Pancreas (tissue), 10 donors: ENCODE data around the gene C12orf60. TPM values are rescaled to one million over a fixed set of nuclear protein-coding genes. Genes with fewer than 3 reads are reported as not detected.
A peak's percentile ranks its signal among the peaks of the same experiment; 100 is the strongest.

ENCODE experiments used
- ATAC-seq, 4 donors: fragments of 200-7000 bp; cut with Tn5 transposase; one replicate each; pipeline versions ENCODE4 v1.8.0 to v1.9.1; 2020; ENCODE audit warnings: mild to moderate bottlenecking in 4 of 4, moderate library complexity in 4 of 4
- DNase-seq, 6 donors: peaks; one replicate each; pipeline ENCODE4 v3.0.0-alpha.2; 2020
- FAIRE-seq: peaks from 2 replicates; lab custom pipeline; 2012; peaks lifted over from hg19 to GRCh38; lab: Jason Lieb, UNC
- H3K27ac ChIP-seq, 4 donors: fragments of 200-600 bp; sonication (generic); 1 replicate in 3 of 4; 2 replicates in 1 of 4; pipeline versions ENCODE4 v1.5.0 to v1.8.0; 2020
- H3K27me3 ChIP-seq, 4 donors: fragments of 200-600 bp; one replicate each; pipeline ENCODE4 v1.8.0; 2021
- H3K36me3 ChIP-seq, 3 donors: fragments of 200-600 bp; sonication (generic) in 1 of 3; one replicate each; pipeline versions ENCODE4 v1.5.0 to v1.8.0; 2020 to 2021
- H3K4me1 ChIP-seq, 3 donors: fragments of 200-600 bp; one replicate each; pipeline ENCODE4 v1.8.0; 2021
- H3K4me3 ChIP-seq, 4 donors: fragments of 200-600 bp; sonication (generic) in 2 of 4; one replicate each; pipeline versions ENCODE4 v1.5.0 to v1.8.0; 2020 to 2021
- H3K9me3 ChIP-seq, 4 donors: fragments of 200-600 bp; one replicate each; pipeline ENCODE4 v1.8.0; 2021
- CTCF ChIP-seq, 4 donors: fragments of 200-600 bp; sonication (generic) in 3 of 4; IDR thresholded peaks; one replicate each; pipeline versions ENCODE4 v1.5.0 to v1.8.0; 2021; ENCODE audit warnings: antibody characterized with exemption in 4 of 4
- WGBS, 2 donors: extraction: QIAGEN DNeasy Blood & Tissue Kit; methylation state at CpG; one replicate each; pipeline ENCODE4 v1.1.7; 2013; 5-methylcytosine and 5-hydroxymethylcytosine counted together
- intact Hi-C, 3 donors: fragments of 100-400 bp; cut with DNase I; formaldehyde crosslinking; loops; one replicate each; pipeline versions ENCODE4 v1.11.1 to v1.14.2; 2022
- polyA plus RNA-seq, 2 donors: library from polyadenylated mRNA; stranded (reverse); fragments of 200-250 nt; gene quantifications; one replicate each; pipeline ENCODE4 v1.2.3, GENCODE V29; 2013
- total RNA-seq, 6 donors: library from RNA; stranded (reverse); fragmentation: NEBNext Ultra II Directional in 4 of 6; extraction: Animal tissue kit (Norgen Biotek cat#: 25700) in 4 of 6; gene quantifications; one replicate each; pipeline versions ENCODE4 v1.2.1 to v1.2.4, GENCODE V29; 2021 to 2023
- donor health status: healthy with polysubstance abuse.
- donor health status: DM: no; HTN: no; CAD: no; lungs with moderate emphysema.
- donor health status: DM: no; HTN: no; CAD: no.
- donor health status: control.
- donor health status: control.
- donor health status: Bipolar disorder and iron deficiency.
- donor health status: DM: yes; HTN: yes; CAD: no.
- donor health status: DM: no; HTN: no; CAD: no.
- donor health status: DM: no; HTN: no; CAD: no.
- donor health status: DM: yes; HTN: yes; CAD: no.

The C12orf60 gene
- total and polyA plus RNA-seq, 8 donors = 0.28 to 1.0 (median 0.62) TPM

GRCh38 chr12:14827043-14827442 is 23.6 kb downstream of the C12orf60 start:
- Histone ChIP-seq H3K9me3 (no peaks in the 10 kb centered on the region), H3K36me3 (no peaks in the 10 kb centered on the region), H3K27me3 (no peaks in the 10 kb centered on the region), H3K4me1 (no peaks in the 10 kb centered on the region), H3K27ac (no peak overlapping the region), H3K4me3 (no peak overlapping the region)
- FAIRE-seq = no peak
- intact Hi-C loops = no loop called here
- WGBS, 2 donors = 89 to 90% methylated on average over 2 of the region's 2 CpGs
- TF ChIP-seq CTCF (IDR thresholded peaks at IDR 0.05) = no peak
- no peak for ATAC-seq
- no peak for DNase-seq

- ATAC-seq (no peak), DNase-seq (no peak), FAIRE-seq (no peak)
- Histone ChIP-seq H3K9me3 (no peaks in the 10 kb centered on the region), H3K36me3 (no peaks in the 10 kb centered on the region), H3K4me1 (no peaks in the 10 kb centered on the region), H3K27ac (no peak overlapping the region), H3K4me3 (no peak overlapping the region), H3K27me3 (no peaks in the 10 kb centered on the region)
- intact Hi-C loops = no loop called here
- TF ChIP-seq CTCF (IDR thresholded peaks at IDR 0.05) = no peak
Observed at GRCh38 chr12:14828892-14829291, 25.4 kb downstream of the C12orf60 start.

GRCh38 chr12:14833336-14833735 is 29.9 kb downstream of the C12orf60 start:
- H3K4me1 ChIP-seq = peaks cover 0 to 9% (median 0%) of the 10 kb centered on the region in 3 donors
- no peaks in the 10 kb centered on the region for H3K36me3 ChIP-seq
- 75 to 77% methylated on average over 3 of the region's 3 CpGs for WGBS, 2 donors
- DNase-seq (no peak), FAIRE-seq (no peak), ATAC-seq (no peak)
- H3K27ac ChIP-seq = no peak overlapping the region
- intact Hi-C loops = no loop called here
- H3K27me3 ChIP-seq = no peaks in the 10 kb centered on the region
- H3K9me3 ChIP-seq = no peaks in the 10 kb centered on the region
- no peak overlapping the region for H3K4me3 ChIP-seq
- TF ChIP-seq CTCF (IDR thresholded peaks at IDR 0.05) = no peak

- Histone ChIP-seq H3K27ac (no peak overlapping the region), H3K27me3 (no peaks in the 10 kb centered on the region), H3K9me3 (no peaks in the 10 kb centered on the region), H3K4me3 (no peak overlapping the region), H3K36me3 (no peaks in the 10 kb centered on the region), H3K4me1 (peaks cover 0 to 9% (median 0%) of the 10 kb centered on the region in 3 donors)
- intact Hi-C loops = no loop called here
- peak in 2 of 4 donors; percentile 26 to 45 for ATAC-seq
- WGBS, 2 donors = 4 to 12% methylated on average over 1 of the region's 1 CpG
- DNase-seq = no peak
- TF ChIP-seq CTCF (IDR thresholded peaks at IDR 0.05) = no peak
- FAIRE-seq = no peak
Observed at GRCh38 chr12:14833952-14834351, 30.5 kb downstream of the C12orf60 start.

GRCh38 chr12:14834509-14834908 is 31.0 kb downstream of the C12orf60 start:
- ATAC-seq (no peak), FAIRE-seq (peak; percentile 13), DNase-seq (no peak)
- no peak overlapping the region for H3K4me3 ChIP-seq
- intact Hi-C loops = no loop called here
- TF ChIP-seq CTCF (IDR thresholded peaks at IDR 0.05) = no peak
- no peak overlapping the region for H3K27ac ChIP-seq
- no peaks in the 10 kb centered on the region for H3K36me3 ChIP-seq
- no peaks in the 10 kb centered on the region for H3K9me3 ChIP-seq
- H3K27me3 ChIP-seq = no peaks in the 10 kb centered on the region
- peaks cover 0 to 9% (median 0%) of the 10 kb centered on the region in 3 donors for H3K4me1 ChIP-seq
